Stimulated activated CD4-positive, alpha-beta T cell treated with anti-CD3 and anti-CD28 coated beads, Interleukin-4, amount 100 ng/mL, for 4 hours (primary cell): ENCODE data around the gene WNT9B.
"Not testable (repeated sequence)": the region's sequence is repeated elsewhere in the genome, so short reads cannot be mapped to it uniquely, and the experiment has no call there.

ENCODE experiments used
- DNase-seq, 2 experiments: peaks; one replicate each; pipeline ENCODE4 v3.0.0-alpha.2; 2020

WNT9B gene

DNA sequence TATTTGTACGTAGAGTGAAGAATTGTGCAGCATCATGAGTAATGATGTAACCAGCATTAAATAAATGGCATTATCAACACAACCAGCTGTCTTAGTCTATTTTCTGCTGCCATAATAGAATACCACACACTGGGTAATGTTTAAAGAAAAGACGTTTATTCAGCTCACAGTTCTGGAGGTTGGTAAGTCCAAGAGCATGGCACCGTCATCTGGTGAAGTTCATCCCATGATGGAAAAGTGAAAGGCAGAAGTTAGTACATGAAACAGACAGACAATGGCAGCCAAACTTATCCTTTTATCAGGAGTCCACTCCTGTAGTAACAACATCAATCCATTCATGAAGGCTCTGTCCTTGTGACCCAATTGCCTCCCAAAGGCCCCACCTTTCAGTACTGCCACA lies 65.2 kb downstream of the WNT9B start:
- no peak for DNase-seq

DNA sequence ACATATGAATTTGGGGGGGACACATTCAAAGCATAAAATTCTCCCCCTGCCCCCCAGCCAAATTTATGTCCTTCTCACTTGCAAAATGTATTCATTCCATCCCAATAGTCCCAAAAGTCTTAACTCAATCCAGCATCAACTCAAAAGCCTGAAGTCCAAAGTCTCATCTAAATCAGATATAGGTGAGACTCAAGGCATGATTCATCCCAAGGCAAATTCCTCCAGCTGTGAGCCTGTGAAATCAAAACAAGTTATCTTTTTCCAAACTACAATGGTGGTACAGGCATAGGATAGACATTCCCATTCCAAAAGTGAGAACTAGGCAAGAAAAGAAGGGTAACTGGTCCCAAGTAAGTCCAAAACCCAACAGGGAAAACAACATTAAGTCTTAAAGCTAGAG lies 65.7 kb downstream of the WNT9B start:
- DNase-seq = no peak

DNA sequence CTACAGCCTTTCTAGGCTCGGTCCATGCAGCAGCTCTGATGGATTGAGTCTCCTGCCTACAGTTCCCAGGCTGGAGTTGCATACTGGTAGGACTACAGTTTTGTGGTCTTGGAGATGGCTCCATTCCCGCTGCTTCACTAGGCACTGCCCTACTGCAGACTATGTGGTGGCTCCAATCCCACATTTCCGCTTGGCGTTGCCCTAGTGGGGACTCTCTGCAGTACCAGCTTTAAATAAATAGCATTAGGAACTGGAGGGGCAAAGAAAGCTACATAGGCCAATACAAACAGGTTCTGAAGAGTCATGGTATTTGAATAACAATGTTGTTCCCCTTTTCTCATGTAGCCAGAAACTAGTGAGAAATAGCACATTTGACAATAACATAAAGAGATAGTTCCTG lies 66.1 kb downstream of the WNT9B start:
- DNase-seq = no peak

DNA sequence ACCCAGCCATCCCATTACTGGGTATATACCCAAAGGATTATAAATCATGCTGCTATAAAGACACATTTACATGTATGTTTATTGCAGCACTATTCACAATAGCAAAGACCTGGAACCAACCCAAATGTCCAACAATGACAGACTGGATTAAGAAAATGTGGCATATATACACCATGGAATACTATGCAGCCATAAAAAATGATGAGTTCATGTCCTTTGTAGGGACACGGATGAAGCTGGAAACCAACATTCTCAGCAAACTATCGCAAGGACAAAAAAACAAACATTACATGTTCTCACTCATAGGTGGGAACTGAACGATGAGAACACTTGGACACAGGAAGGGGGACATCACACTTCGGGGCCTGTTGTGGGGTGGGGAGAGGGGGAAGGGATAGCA lies 70.6 kb downstream of the WNT9B start:
- DNase-seq = not testable (repeated sequence)

DNA sequence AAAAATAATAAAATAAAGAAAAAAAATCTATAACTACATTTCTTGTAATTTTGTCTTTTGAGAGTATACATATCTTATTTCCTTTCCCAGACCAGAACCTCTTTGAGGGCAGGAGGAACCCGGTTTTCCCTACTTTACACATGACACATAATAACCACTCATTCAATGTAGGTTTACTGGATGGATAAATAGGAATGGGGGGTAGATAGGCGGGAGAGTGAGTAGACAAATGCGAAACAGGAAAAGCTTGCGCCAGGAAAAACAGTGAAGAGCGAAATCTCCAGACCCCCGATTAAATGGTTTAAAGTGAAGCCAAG lies 71.1 kb downstream of the WNT9B start:
- no peak for DNase-seq

DNA sequence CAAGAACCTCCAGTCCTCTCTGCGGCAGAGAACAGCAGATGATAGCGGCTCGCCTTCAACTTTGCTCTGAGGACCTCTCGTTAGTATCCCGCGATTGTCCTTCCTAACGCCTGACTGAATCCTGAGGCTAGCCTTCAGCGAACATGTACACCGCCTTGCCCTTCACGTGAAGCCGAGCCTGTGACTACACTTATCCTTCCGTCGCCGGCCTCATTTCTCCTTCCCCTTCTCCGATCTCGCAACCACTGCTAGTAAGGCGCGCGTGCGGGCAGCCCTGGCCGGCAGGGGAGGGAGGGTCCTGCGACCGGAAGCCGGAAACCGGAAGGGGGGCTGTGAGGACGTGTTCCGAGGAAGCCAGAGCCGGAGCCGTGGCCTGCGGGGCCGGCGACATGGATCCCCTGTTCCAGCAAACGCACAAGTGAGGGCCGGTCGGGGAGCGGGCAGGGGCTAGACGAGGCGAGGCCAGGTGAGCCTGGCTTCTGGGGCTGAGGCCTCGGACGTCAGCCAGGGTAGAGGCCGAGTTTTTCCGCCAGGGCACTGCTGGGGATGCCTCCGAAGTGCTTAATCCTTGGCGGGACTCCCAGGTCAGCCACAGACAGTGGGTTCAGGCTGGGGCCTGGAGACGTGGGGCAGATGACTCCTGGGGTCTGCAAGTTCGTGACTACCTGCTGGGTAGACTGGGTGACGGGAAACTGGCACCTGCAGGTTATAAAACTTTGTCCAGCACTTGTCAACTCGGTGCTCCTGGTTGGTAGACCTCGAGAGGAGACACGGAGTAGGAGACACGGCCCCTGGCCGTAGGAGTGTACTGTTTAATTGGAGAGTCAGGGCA lies 71.6 kb downstream of the WNT9B start, which contains the start of gene GOSR2:
Gene GOSR2 (plus strand): TSS at position 357 of the 832 bp plus-strand sequence. CDS start 33 bp downstream, at position 390.
- DNase-seq = peak; percentile 84 to 87

DNA sequence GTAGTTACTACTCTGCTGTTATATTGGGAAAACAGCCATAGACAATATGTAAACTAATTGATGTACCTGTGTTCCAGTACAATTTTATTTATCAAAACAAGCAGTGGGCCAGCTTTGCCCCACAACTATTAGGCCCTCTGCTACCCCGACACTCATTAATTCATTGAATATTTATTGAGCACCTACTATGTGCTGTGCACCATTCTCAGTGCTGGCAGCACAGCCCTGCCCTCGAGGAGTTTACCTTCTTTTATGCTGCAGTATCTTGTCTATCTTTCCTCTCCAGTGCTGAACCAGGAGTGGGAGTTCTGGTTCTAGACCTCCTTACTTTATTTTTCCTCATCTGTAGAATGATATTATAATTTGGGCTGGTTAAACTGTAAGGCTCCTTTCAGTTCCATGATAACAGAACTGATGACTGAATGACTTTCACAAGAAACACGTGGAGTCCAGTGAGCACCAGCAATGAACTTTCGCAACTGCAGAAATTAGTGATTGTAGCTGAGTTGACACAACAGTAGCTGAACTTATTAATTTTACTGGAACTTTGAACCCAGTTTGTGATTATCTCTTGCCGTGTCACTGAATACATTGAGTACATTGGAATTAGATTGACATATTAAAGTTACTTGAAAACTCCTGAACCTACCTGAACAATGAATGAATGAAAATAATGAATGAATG lies 73.9 kb downstream of the WNT9B start:
- DNase-seq = no peak

DNA sequence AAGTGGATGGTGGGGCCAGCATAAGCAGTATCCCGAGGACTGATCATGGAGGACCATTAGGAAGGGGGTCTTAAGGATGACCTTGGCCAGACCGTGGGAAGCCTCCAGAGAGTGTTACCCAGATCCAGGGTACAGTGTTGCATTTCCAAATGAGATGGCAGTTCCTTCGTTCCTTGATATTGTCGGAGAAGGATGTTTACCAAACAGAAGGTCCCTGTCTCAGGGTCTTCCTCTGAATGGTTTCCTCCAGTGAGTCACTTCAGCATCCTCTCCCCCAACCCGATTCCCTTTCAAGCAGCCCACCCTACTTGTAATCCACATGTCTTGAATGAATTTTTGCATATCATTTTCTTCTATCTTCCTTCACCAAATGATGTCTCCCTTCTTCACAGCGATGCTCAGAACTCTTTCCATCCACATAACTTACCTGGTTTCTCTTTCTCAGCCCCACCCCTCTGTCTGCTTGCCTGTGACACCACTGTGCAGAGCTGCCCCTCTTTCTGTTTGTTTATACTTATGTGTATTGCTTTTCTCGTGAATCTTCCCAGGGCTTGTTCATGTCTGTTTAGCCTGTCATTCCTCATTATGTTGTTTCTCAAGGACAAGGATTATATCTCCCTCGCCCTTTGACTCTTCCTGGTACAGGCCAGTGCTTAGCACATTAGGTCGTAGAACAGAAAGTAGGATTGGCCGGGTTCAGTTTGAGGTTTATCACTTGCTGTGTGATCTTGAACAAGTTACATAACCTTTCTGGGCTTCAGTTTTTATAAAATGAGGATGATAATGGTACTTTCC lies 77.3 kb downstream of the WNT9B start:
- DNase-seq = no peak

DNA sequence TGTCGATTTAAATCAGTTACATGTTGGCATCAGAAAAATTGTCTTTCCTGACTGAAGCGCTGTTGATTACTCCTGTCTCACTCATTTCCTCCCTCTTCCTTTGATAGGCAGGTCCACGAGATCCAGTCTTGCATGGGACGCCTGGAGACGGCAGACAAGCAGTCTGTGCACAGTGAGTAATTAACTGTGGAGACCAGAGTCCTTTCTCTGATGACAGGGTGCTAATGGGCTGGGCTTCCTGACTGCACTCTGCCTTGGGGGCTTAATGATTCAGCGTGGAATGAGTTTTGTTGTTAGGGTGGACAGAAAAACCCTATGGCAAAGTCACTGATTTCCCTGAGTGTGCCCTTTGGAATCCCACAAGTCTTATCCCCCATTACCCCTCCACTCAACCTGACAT lies 78.0 kb downstream of the WNT9B start:
- DNase-seq = no peak

DNA sequence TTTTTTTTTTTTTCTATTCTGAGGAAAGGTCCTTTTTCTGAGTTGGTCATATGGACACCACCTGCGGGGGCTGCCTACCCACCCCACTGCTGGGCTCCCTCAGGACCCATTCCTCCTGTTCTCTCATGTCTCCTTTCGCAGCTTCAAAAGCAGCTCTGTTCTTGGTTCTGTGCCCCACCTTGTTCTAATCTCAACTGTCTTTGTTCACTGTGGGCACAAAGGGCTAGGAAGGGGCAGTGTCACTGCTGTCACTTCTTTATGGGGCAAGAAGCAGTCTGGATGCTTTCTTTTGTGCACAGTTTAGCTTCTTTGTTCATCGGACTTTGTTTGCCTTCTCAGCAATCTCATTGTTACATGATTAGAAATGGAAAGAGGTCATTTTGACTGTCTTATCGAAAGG lies 78.7 kb downstream of the WNT9B start:
- no peak for DNase-seq

DNA sequence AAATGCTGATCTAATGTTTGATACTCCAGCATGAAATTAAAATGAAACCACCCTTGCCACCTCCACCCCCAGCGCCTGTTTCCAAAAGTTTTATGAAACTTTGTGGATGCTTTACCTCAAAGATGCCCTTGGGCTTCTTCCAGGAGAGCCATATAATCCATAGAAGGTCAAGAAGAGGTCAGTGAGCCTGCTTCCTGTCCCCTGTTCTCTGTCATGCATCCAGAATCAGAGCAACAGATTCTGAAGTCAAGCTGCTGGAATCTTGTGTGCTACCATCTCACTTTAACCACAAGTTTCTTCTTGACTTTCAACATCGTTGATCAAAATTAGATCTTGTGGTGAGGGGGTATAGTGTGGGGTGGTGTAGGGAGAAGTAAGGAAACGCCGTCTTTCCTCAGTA lies 80.2 kb downstream of the WNT9B start:
- no peak for DNase-seq

DNA sequence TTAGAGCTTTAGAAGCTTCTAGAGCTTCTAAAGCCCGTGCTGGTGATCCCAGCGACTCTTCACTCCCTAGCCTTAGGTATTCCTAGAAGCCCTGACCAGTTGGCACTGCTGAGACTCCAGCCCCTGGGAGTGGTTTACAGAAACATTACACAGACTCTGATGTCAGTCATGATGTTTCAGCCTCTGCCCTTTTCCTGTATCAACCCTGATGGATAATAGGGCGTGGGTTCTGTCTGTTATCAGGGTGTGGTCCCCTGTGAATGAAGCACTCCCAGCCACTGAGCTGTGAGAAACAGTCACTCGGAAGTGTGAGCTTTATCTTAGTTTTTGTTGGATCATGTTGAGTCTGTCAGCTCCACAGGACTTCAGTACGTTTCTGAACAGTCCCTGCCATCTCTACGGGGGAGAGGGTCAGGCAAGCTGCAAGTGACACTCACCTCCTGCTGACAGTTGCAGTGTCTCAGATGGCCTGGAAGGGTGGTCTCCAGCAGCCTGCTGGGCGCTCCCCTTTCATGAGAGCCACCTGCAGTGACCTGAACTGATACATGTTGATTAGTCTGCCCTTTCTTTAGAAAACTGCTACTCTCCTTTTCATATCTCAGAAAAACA lies 84.4 kb downstream of the WNT9B start:
- DNase-seq = no peak
